A673 (cell line): ENCODE data around the gene CHRNG. TPM values are rescaled to one million over a fixed set of nuclear protein-coding genes. Genes with fewer than 3 reads are reported as not detected.

Experiments used
- BruUV-seq: library from RNA; stranded (reverse); fragments of 400-500 nt; replicated peaks from 2 replicates; lab custom pipeline; 2021; lab: Mats Ljungman, UMichigan
- CTCF ChIA-PET: fragments of 300-600 bp; sonication (Branson Sonifier 250); formaldehyde crosslinking; loops from one replicate; lab custom pipeline; 2022; ENCODE audit warnings: antibody characterized with exemption; lab: Charles Lee
- POLR2A ChIA-PET: fragments of 300-600 bp; sonication (Branson Sonifier 250); formaldehyde crosslinking; loops from one replicate; lab custom pipeline; 2022; ENCODE audit warnings: antibody characterized with exemption; ENCODE audit not compliant: low non-redundant PET; lab: Charles Lee
- DNase-seq: peaks from one replicate; pipeline ENCODE4 v3.0.0-alpha.2; 2015; ENCODE audit warnings: low spot score
- H3K27ac ChIP-seq: fragments of 200-600 bp; sonication (generic); 2 replicates; pipeline ENCODE4 v1.5.1; 2016; ENCODE audit warnings: mixed run types, low read depth, mild to moderate bottlenecking, mixed read lengths, antibody characterized with exemption, low read length; ENCODE audit not compliant: poor library complexity, severe bottlenecking
- H3K27me3 ChIP-seq: fragments of 200-600 bp; sonication (generic); replicated peaks from 2 replicates; pipeline ENCODE4 v1.6.1; 2017; ENCODE audit warnings: mixed run types, low read depth, mild to moderate bottlenecking, mixed read lengths, antibody characterized with exemption, low read length; ENCODE audit not compliant: insufficient read depth, poor library complexity
- H3K36me3 ChIP-seq: fragments of 200-600 bp; sonication (generic); 2 replicates; pipeline ENCODE4 v1.6.1; 2016; ENCODE audit warnings: mixed run types, mild to moderate bottlenecking, mixed read lengths, antibody characterized with exemption, low read length; ENCODE audit not compliant: insufficient read depth, poor library complexity, severe bottlenecking
- H3K4me1 ChIP-seq: fragments of 200-600 bp; sonication (generic); 2 replicates; pipeline ENCODE4 v1.6.1; 2017; ENCODE audit warnings: mixed run types, mild to moderate bottlenecking, mixed read lengths, antibody characterized with exemption, low read length; ENCODE audit not compliant: insufficient read depth, poor library complexity, severe bottlenecking
- H3K4me3 ChIP-seq: fragments of 200-600 bp; sonication (generic); 2 replicates; pipeline ENCODE4 v1.5.1; 2016; ENCODE audit warnings: low read depth, mixed run types, mild to moderate bottlenecking, mixed read lengths, low read length; ENCODE audit not compliant: poor library complexity, severe bottlenecking
- H3K9me3 ChIP-seq: fragments of 200-600 bp; sonication (generic); 2 replicates; pipeline ENCODE4 v1.6.1; 2016; ENCODE audit warnings: mixed run types, low read depth, mild to moderate bottlenecking, mixed read lengths, antibody characterized with exemption, low read length; ENCODE audit not compliant: poor library complexity, severe bottlenecking
- CTCF ChIP-seq: fragments of 300-800, 200-600 bp; sonication (generic); conservative IDR thresholded peaks from 2 replicates; pipeline ENCODE4 v1.5.1; 2017; ENCODE audit warnings: low read depth, mild to moderate bottlenecking, antibody characterized with exemption, low read length, moderate library complexity, mixed read lengths
- EZH2 ChIP-seq: fragments of 200-600 bp; sonication (generic); IDR thresholded peaks from 2 replicates; pipeline ENCODE4 v1.6.1; 2017; ENCODE audit warnings: borderline replicate concordance, low read depth, mild to moderate bottlenecking, mixed read lengths, antibody characterized with exemption, low read length; ENCODE audit not compliant: poor library complexity, severe bottlenecking
- intact Hi-C: fragments of 100-400 bp; cut with micrococcal nuclease; formaldehyde crosslinking; loops from one replicate; pipeline ENCODE4 v1.10.0; 2022; ENCODE audit not compliant: unreplicated experiment
- total RNA-seq: library from RNA; stranded (reverse); gene quantifications from 2 replicates; pipeline ENCODE4 v1.2.3, GENCODE V29; 2021

Gene CHRNG
- total RNA-seq, 1 experiment from 2014 or later, result not detected

DNA sequence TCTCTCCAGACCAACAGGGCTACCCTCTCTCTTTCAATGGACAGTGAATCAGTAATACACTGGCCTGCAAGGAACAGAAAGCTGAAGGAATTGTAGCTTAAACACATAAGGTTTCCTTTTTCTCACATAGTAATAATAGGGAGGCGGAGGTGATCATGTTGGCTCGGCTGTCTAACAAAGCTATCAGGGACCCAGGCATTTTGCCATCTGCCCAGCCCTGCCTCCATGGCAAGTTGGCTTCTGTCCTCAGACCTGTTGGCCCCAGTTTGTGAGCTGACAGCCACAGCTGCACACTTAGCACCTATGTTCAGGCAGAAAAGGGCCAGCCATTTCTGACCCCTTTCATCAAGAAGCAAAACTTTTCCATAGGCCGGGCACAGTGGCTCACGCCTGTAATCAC, 2.0 kb upstream of the CHRNG start:
- no peak for TF ChIP-seq EZH2
- TF ChIP-seq CTCF, result no peak
- H3K4me3 ChIP-seq, result no peak overlapping the region
- DNase-seq, result no peak
- BruUV-seq, result no TSS peak
- H3K4me1 ChIP-seq, result no peaks in the 10 kb centered on the region
- H3K9me3 ChIP-seq, result no peaks in the 10 kb centered on the region
- no peak overlapping the region for H3K27ac ChIP-seq
- H3K27me3 ChIP-seq, result no peaks in the 10 kb centered on the region
- no peaks in the 10 kb centered on the region for H3K36me3 ChIP-seq
- ChIA-PET POLR2A (no interaction called here), CTCF (no interaction called here)
- intact Hi-C loops, result no loop called here

GRCh38 chr2:232538671-232539070, 821 bp upstream of the CHRNG start:
- H3K27me3 ChIP-seq, result no peaks in the 10 kb centered on the region
- POLR2A ChIA-PET, result no interaction called here
- no peak overlapping the region for H3K27ac ChIP-seq
- no peaks in the 10 kb centered on the region for H3K36me3 ChIP-seq
- BruUV-seq, result no TSS peak
- CTCF ChIA-PET, result interaction anchor here (0.6 kb wide), 1 partner anchor 67 kb away, joined by 5 read pairs; no protein-coding TSS in a partner anchor
- no peak overlapping the region for H3K4me3 ChIP-seq
- DNase-seq, result no peak
- H3K4me1 ChIP-seq, result no peaks in the 10 kb centered on the region
- H3K9me3 ChIP-seq, result no peaks in the 10 kb centered on the region
- TF ChIP-seq CTCF (no peak), EZH2 (no peak)
- intact Hi-C loops, result no loop called here

- POLR2A ChIA-PET, result no interaction called here
- H3K4me3 ChIP-seq, result no peak overlapping the region
- intact Hi-C loops, result no loop called here
- H3K27ac ChIP-seq, result no peak overlapping the region
- H3K27me3 ChIP-seq, result no peaks in the 10 kb centered on the region
- H3K36me3 ChIP-seq, result no peaks in the 10 kb centered on the region
- H3K4me1 ChIP-seq, result no peaks in the 10 kb centered on the region
- TF ChIP-seq CTCF, result no peak
- TF ChIP-seq EZH2, result no peak
- DNase-seq, result no peak
- no peaks in the 10 kb centered on the region for H3K9me3 ChIP-seq
- CTCF ChIA-PET, result no interaction called here
- no TSS peak for BruUV-seq
Measured at GRCh38 chr2:232540441-232541041, 1.0 kb downstream of the CHRNG start.
